ENCODE measurements around the gene FNDC3B.

- TF ChIP-seq MAX (IDR thresholded peaks at IDR 0.05) (no peak), CTCF (IDR thresholded peaks at IDR 0.05) (no peak), POLR2A (IDR thresholded peaks at IDR 0.05; ENCODE audit: low read length) (no peak), BHLHE40 (IDR thresholded peaks at IDR 0.05; ENCODE audit: low read depth, low read length) (no peak)
These were observed 148.1 kb downstream of the FNDC3B start for GRCh38 chr3:172187511-172187910.

Measured in A549 (cell line).